Measurements from ENCODE around the gene ENTPD2.
A peak's percentile ranks its signal among the peaks of the same experiment; 100 is the strongest.
"Not testable (repeated sequence)": the region's sequence is repeated elsewhere in the genome, so short reads cannot be mapped to it uniquely, and the experiment has no call there.

ENTPD2 gene

DNA sequence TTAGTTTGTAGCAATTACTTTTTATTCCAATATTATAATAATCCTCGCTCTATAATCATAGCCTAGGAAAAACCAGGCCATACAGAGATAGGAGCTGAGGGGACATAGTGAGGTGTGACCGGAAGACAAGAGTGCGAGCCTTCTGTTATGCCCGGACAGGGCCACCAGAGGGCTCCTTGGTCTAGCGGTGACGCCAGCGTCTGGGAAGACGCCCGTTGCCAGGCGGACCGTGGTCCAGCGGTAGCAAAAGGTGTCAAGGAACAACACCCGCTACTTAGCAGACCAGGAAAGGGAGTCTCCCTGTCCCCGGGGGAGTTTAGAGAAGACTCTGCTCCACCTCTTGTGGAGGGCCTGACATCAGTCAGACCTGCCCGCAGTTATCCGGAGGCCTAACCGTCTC is 49.6 kb downstream of the ENTPD2 start:
- DNase-seq (ENCODE audit: low read depth); H3K4me3 ChIP-seq (ENCODE audit: low read length): not testable (repeated sequence)
- TF ChIP-seq, protein P1, sequence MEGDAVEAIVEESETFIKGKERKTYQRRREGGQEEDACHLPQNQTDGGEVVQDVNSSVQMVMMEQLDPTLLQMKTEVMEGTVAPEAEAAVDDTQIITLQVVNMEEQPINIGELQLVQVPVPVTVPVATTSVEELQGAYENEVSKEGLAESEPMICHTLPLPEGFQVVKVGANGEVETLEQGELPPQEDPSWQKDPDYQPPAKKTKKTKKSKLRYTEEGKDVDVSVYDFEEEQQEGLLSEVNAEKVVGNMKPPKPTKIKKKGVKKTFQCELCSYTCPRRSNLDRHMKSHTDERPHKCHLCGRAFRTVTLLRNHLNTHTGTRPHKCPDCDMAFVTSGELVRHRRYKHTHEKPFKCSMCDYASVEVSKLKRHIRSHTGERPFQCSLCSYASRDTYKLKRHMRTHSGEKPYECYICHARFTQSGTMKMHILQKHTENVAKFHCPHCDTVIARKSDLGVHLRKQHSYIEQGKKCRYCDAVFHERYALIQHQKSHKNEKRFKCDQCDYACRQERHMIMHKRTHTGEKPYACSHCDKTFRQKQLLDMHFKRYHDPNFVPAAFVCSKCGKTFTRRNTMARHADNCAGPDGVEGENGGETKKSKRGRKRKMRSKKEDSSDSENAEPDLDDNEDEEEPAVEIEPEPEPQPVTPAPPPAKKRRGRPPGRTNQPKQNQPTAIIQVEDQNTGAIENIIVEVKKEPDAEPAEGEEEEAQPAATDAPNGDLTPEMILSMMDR (IDR thresholded peaks at IDR 0.05; ENCODE audit: insufficient read depth, low read depth, low read length, missing control alignments), result peak; percentile 29

DNA sequence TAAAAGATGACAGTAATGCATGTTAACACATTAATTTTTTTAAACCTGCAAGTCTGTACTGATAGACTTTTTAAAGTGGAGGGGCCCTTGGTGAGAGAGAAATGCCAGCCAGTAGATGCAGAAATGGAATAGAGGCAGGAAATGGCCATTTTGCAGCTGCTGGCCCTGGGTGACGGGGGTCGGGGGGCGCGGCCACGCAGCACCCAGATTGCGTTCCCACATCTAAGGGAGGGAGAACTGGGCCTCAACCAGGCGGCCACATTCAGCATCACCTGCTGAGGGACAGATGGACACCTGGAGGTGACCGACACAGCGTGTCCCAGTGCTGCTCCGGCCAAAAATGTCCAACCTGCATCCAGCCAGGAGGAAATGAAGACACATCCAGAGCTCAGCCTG is 51.2 kb downstream of the ENTPD2 start:
- H3K4me3 ChIP-seq (ENCODE audit: low read length), result no peak overlapping the region
- no peak for DNase-seq (ENCODE audit: low read depth)
- TF ChIP-seq, protein P1 (IDR thresholded peaks at IDR 0.05; ENCODE audit: insufficient read depth, low read depth, low read length, missing control alignments), result no peak

DNA sequence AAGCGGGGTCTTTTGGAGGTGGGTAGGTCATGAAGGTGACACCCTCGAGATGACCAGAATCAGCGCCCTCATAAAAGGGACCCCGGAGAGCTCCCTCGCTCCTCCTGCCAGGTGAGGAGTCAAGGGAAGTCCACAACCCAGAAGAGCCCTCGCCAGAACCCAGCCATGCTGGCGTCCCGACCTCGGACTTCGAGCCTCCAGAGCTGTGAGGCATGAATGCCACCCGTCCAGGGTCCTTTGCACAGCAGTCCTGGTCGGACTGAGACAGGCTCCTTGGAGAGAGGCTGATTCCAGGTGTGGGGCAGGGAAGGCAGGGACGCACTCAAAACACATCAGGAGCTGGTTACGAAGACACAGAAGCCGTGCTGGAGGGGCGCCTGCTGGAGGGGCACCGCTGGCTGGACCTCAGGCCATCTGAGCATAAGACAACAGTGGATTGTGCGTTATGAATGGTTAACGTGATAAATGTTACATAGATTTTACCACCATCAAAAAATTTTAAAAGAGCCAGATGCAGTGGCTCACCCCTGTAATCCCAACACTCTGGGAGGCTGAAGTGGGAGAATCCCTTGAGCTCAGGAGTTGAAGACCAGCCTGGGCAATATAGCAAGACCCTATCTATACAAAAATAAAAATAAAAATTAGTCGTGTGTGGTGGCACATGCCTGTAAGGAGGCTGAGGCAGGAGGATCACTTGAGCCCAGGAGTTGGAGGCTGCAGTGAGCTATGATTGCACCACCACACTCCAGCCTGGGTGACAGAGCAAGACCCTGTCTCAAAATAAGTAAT is 51.8 kb downstream of the ENTPD2 start:
- TF ChIP-seq, protein P1 (IDR thresholded peaks at IDR 0.05; ENCODE audit: insufficient read depth, low read depth, low read length, missing control alignments), result no peak
- no peak for DNase-seq (ENCODE audit: low read depth)
- no peak overlapping the region for H3K4me3 ChIP-seq (ENCODE audit: low read length)

DNA sequence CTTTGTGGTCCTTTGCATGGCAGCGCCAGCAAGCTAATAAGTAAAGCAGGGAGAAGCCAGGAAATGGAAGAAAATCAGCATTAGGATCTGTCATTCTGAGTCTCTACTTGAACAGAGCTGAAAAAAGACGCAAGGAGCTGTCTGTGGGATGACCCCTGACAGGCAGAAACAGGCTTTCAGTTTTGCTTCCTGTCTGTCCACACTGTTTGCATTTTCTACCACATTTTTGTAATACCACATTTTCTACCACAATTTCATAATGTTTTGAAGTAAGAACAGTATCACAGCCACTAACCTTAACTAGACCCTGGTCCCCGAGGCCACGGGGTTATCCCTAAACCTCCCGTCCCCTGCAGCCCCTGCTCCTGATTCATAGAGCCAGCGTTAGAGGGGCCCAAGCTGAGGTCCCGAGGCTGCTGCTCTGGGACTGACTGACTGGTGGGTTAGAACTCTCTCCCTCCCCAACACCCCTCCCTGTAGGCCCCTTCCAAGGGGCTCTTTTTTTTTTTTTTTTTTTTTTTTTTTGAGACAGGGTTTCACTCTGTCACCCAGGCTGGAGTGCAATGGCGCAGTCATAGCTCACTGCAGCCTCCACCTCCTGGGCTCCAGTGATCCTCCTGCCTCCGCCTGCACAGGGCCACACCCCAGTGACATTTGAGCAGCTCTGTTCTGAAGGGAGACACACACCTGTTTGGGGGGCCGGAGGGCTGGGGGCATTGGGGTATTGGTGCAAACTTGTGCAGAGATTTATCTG is 53.5 kb downstream of the ENTPD2 start:
- no peak overlapping the region for H3K4me3 ChIP-seq (ENCODE audit: low read length)
- TF ChIP-seq, protein P1 (IDR thresholded peaks at IDR 0.05; ENCODE audit: insufficient read depth, low read depth, low read length, missing control alignments), result no peak
- peak; percentile 59 for DNase-seq (ENCODE audit: low read depth)
